Umbilical cord (tissue), 2 donors: ENCODE data around the gene PGAP6. TPM values are rescaled to one million over a fixed set of nuclear protein-coding genes. Genes with fewer than 3 reads are reported as not detected.

ENCODE experiments used
- DNase-seq: peaks from one replicate; pipeline ENCODE4 v3.0.0-alpha.2; 2015; ENCODE audit warnings: low spot score
- total RNA-seq: library from RNA; depleted of rRNA; stranded (reverse); fragments of >200 nt; gene quantifications from one replicate; pipeline ENCODE4 v1.2.3, GENCODE V29; 2014; ENCODE audit warnings: low replicate concordance; ENCODE audit not compliant: insufficient read depth

PGAP6 gene
- total RNA-seq, 1 donor from 2014 or later = 31.8 TPM

DNA sequence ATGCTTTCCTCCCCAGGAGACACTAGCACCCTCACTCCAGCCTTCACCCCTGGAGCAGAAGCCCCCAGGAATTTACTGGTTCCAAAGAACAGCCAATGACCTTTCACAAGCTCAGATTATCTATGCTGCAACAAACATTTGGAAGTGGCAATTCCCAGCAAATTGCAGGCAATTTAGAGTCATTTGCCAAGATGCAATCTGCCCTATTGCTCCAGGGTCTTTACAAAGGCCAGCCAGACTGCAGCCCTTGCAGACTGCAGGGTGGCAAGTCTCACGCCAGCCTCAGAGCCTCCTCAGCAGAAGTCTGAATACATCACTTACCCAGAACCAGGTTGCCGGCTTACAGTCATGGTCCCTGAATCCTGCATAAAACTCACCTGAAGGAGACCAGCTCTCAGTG lies 51.0 kb downstream of the PGAP6 start:
- no peak for DNase-seq

- DNase-seq = no peak
These were observed 56.2 kb downstream of the PGAP6 start for GRCh38 chr16:325375-326145.

GRCh38 chr16:324451-325334 lies 57.1 kb downstream of the PGAP6 start:
- no peak for DNase-seq

DNA sequence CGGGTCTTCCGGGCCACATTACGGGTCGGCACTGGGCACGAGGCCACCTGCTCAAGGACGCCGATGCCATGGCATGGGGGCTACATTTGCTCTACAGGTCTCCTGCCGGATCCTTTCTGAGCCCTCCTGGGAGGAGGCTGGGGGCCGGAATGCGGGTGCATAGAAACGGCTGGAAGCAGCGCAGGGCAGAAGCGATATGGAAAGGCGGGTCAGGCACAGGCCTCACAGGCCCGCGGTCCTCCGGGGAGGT lies 57.7 kb downstream of the PGAP6 start:
- DNase-seq = no peak

DNA sequence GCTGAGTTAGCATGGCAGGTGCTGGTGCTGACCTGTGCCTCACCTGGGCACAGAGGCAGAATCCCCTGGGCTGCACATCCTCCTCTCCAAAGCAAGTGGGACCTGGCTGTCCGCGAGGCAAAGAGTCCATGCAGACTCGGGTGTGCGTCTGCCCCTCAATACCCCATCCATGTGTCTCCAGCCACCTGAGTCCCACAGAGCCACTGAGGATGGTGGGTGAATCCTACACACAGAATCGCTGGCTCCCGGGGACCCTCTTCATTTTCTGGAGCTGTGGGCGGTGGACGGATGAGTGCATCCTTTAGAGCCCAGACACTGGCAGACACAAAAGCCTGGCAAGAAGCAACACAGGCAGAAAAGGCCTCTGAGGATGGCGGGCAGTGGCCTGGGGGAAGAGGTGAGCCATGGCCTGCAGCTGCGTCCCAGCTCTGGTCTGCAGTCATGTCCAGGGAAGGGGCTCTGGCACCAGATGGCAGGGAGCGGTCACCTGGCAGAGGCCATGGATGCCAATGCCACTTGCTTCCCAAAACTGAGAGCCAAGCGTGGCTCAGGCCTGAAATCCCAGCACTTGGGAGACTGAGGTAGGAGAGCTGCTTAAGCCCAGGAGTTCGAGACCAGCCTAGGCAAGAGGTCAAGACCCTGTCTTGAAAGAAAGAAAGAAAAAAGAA lies 59.2 kb downstream of the PGAP6 start:
- no peak for DNase-seq

- DNase-seq = no peak
These were observed 60.2 kb downstream of the PGAP6 start for GRCh38 chr16:321532-321931.

Other genes starting within 250 kb of the PGAP6 start
- gene NPRL3, start 243.3 kb downstream of the PGAP6 start, total RNA-seq = 10.1 TPM
- gene HBZ, start 229.3 kb downstream of the PGAP6 start, total RNA-seq = not detected
- gene HBM, start 216.0 kb downstream of the PGAP6 start, total RNA-seq = 257 TPM
- 7,657 TPM for gene HBA2, start 209.1 kb downstream of the PGAP6 start, total RNA-seq
- 3,215 TPM for gene HBA1, start 205.3 kb downstream of the PGAP6 start, total RNA-seq
- gene HBQ1, start 201.5 kb downstream of the PGAP6 start, total RNA-seq = not detected
- 50.3 TPM for gene LUC7L, start 152.5 kb downstream of the PGAP6 start, total RNA-seq
- gene FAM234A, start 147.2 kb downstream of the PGAP6 start, total RNA-seq = 50.8 TPM
- gene RGS11, start 106.0 kb downstream of the PGAP6 start, total RNA-seq = 6.0 TPM
- 18.3 TPM for gene ARHGDIG, start 101.4 kb downstream of the PGAP6 start, total RNA-seq
- 9.9 TPM for gene PDIA2, start 98.8 kb downstream of the PGAP6 start, total RNA-seq
- gene AXIN1, start 29.3 kb downstream of the PGAP6 start, total RNA-seq = 17.3 TPM
- gene MRPL28, start 11.4 kb downstream of the PGAP6 start, total RNA-seq = 36.8 TPM
- gene NME4, start 15.2 kb upstream of the PGAP6 start, total RNA-seq = 52.0 TPM
- 0.48 TPM for gene DECR2, start 19.9 kb upstream of the PGAP6 start, total RNA-seq
- gene RAB11FIP3, start 43.7 kb upstream of the PGAP6 start, total RNA-seq = 11.8 TPM
- 26.5 TPM for gene CAPN15, start 145.7 kb upstream of the PGAP6 start, total RNA-seq
- not detected for gene PRR35, start 178.4 kb upstream of the PGAP6 start, total RNA-seq
- gene NHLRC4, start 185.0 kb upstream of the PGAP6 start, total RNA-seq = 0.48 TPM
- gene PIGQ, start 188.0 kb upstream of the PGAP6 start, total RNA-seq = 18.5 TPM
- gene RAB40C, start 208.1 kb upstream of the PGAP6 start, total RNA-seq = 12.3 TPM
- 1.4 TPM for gene WFIKKN1, start 249.0 kb upstream of the PGAP6 start, total RNA-seq